Medulla oblongata (tissue), 1 donor: ENCODE measurements around the gene LIG1.

Experiments used
- DNase-seq: peaks from one replicate; pipeline ENCODE4 v3.0.0-alpha.2; 2015; ENCODE audit errors: extremely low spot score

Gene LIG1

DNA sequence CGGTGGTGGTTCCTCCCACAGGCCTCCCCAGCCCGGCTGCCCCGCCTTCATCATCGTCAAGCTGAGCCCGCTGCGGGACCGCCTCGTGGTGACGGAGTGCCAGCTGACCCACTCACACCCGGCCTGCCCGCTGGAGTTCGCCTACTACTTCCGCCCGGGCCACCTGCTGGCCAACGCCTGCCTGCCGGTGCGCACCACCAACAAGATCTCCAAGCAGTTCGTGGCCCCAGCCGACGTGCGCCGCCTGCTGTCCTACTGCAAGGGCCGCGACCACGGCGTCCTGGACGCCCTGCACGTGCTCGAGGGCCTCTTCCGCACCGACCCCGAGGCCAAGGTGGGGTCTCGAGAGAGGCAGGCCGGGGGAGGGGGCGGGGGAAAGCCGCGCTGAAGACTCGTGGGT, 12.3 kb upstream of the LIG1 start:
- DNase-seq: no peak

DNA sequence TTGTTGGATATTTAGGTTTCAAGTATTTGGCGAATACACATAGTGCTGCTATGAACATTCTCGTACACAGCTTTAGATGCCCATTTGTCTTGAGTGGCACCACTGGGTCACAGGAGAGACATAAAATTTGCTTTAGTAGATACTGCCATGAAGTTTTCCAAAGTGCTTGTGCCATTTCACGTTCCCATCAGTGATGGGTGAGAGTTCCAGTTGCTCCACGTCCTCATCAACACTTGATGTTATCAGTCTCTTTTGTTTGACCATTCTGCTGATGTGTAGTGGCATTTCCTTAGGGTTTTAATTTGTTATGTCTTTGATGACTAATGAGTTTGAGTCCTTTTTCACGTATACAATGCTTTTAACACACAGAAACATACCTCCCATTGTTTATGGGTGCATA, 11.4 kb upstream of the LIG1 start:
- no peak for DNase-seq

DNA sequence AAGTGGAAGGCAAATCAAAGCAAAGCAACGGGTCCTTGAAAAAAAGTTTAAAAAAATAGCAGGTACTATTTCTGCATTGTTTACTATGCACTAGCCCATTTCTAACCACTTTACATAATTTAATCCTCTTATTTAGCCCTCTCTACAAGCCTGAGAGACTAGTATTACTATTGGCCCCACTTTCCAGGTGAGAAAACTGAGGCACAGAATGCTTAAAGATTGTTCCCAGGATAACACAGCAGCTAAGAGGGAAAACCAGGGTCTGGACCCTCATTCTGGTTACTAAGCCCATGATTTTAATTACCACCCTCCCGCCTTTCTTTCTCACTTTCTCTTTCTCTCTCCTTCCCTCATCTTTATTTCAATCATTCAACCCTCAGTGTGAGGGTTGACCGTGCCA, 6.1 kb upstream of the LIG1 start:
- DNase-seq: no peak

DNA sequence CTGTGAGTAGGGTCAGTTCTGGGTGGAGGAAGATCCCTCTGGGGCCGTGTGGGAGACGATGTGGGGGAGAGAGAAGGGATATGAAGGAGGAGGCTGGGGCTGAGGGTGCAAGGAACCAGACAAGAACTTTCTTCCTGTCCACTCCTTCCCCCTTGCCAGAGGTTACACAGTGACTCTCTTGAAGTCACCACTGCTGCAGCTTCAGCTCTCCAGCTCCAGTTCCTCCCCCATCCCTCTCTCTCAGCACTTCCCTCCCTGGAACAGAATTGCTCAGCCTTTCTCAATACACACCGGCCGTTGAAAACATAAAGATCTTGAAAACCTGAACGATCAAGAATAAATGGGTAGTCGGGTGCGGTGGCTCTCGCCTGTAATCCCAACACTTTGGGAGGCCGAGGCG, 5.4 kb upstream of the LIG1 start:
- no peak for DNase-seq

DNA sequence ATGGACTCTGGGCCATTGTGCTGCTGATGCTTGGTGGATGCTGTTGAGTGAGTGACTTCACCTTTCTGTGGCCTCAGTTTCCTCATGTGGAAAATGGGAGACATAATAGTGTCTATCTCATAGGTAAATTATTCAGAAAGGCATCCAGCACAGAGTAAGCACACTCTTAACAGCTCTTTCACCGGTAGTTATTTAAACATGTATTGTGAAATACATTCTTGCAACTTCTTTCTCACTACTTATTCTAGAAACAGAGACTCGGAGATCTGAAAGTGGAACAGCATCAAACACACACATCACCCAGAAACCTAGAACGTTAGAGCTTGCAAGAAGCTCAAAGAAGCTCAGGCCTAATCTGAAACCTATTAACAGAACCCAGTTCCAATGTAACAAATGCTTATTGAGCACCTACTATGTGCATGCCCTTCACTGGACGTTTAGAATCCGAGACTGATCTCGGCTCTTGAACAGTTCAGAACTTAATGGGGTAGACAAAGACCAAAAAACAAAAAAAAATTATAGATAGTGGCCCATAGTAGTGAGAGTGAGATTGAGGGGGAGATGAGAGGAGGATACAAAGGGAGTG, 4.4 kb upstream of the LIG1 start:
- DNase-seq: no peak

DNA sequence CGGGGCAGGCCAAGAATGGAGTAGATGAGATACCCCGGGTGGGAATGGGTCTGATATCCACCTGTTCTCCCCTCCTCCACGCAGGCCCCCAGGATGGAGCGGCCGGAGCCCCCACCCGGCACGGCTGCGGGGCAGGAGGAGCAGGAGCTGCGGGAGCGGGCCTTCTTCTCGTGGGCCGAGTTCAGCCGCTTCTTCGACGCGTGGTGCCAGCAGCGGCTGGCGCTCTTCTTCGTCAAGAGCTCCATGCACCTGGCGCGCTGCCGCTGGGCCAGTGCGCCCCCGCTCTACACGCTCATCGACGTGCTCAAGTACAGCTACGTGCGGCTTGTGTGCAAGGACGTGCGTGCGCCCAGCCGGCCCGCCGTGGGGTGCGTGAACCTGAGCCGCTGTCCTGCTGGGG, 1.6 kb upstream of the LIG1 start:
- DNase-seq: no peak

DNA sequence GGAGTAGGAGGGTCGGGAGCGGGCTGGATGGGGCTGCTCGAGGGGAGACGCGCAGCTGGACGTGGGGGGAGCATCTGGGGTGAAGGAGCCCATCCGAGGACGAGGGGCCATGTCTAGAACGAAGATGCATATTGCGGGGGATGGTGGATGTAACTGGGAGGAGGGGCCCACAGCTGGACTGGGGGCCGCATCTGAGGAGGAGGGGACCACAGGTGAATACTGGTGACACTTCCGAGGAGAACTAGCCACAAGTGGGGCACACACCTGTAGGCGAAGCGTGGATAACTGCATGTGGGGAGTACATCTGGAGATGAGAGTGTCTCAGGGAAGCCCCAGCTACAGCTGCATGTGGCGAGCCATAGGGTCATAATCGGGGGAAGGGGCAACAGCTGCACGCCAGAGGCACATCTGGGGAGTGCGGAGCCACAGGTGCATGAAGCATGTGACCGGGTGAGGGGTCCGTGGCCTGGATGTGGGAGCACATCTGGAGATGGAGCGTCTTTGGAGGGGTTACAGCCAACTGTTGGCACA, 738 bp upstream of the LIG1 start:
- no peak for DNase-seq

DNA sequence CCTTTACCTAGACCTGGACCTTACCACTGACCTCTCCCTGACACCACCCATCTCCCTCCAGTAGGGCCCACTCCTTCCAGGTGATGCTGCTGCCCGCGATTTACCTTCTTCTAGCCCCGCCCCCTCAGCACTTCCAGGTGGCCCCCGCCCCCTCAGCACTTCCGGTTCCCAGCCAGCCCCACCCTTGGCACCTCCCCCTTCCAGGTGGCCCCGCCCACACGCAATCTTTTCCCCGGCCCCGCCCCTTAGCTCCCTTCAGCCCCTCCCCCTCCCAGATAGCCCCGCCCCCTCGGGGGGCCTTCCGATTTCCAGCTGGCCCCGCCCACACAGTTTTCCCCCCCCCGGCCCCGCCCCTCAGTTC, 586 bp downstream of the LIG1 start:
- DNase-seq: peak; percentile 30

DNA sequence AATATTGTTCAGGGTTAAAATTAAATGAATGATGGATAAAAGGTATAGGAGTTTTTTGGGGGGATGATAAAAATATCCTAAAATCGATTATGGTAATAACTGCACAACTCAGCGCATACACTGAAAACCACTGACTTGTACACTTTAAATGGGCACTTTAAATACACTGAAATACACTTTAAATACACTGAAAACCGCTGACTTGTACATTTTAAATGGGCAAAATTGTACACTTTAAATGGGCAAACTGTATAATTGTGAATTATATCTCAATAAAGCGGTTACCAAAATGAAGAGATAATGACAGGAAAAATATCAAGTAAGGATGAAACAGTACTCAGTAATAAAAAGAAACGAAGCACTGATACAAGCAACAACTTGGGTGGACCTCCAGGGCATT, 1.5 kb downstream of the LIG1 start:
- no peak for DNase-seq

DNA sequence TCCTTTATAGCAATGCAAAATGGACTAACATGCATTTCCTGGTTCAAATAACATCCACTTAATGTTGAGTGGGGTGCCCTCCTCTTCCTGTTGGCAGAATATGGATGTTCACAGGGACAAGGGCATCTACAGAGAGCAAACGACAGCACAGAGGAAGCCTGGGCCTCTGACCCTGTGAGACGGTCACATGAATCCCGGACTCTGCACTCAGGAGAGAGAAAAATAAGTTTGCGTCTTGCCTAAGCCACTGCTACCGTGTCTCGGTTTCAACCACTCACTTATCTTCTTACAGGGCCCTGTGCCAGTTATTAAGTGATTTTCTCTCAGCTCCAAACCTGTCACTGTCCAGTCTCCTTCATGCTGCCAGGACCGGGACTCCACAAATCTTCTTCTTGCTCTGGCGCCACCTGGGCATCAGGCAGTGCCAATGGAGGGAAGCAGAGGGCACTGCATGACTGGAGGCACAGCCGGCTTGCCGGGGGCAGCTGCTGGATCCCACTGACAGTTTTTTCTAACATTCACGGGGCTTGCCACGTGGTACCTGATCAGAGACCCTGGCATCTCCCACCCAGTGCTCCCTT, 11.8 kb downstream of the LIG1 start:
- no peak for DNase-seq

DNA sequence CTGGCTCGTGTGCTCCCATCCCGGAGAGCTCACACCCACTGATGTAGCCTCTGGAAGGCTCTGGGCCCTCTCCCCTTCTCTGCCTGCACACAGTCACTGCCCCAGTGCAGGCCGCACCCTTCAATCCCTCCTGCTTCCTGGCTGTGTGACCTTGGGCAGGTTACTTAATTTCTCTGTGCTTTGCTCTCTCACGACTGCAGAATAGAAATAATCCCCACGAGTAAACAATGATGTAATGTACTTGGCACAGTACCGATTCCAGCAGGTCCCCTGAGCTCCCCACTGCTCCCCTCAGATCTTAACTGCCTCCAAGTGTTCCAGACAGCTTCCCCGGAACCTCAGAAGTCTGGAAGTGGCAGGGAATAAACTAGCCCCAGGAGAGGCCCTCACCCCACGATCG, 16.1 kb downstream of the LIG1 start:
- DNase-seq: no peak

DNA sequence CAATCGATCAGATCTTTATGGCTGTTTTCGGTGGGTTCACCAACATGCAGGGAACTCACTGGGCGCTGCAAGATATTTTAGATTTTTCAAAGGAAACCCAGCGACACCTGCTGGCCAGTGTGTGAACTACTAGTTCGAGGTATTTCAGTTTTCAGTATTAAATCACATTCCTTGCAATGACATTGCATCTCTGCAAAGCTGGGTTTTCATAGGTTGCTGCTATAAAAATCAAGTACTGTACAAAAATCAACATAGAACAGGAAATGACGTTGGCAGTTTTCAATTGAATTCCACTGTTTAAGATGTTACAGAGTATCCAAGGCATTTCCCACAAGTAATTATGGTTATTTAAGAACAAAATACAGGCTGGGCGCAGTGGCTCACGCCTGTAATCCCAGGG, 17.6 kb downstream of the LIG1 start:
- DNase-seq: peak; percentile 80

DNA sequence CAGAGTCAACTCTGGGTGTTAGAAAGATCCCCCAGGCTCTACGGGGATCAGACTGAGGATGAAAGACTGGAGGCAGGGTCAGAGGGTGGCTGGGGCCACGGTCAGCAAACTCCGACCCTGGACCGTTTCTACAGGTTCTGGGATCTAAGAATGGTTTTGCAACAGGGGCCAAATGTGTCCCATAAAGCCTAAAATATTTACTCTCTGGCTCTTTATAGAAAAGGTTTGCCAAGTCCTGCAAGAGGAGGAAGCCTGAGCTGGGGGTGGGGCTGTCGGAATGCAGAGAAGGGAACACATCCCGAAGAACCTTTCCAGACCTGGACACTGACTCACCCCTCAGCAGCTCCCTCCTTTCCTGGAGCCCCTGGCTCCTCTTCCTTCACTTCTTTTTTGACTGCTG, 20.7 kb downstream of the LIG1 start:
- DNase-seq: no peak

DNA sequence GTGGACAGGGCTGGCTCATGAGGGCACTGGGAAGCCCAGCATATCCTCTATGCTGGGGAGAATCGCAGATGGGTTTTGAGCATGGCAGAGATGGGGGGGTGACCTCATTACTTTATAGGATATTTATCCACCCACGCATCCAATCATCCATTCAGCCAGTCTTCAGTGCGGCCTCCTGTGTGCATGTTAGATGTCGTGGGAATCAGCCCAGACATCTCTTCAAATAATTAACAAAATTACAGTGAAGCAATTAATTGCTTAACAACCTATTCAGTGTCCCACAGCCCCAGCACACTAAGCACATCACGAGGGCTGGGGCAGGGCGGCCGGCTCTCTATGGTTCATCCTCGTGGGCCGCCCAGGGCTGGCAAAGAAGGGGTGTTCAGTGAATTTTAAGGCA, 21.6 kb downstream of the LIG1 start:
- no peak for DNase-seq

DNA sequence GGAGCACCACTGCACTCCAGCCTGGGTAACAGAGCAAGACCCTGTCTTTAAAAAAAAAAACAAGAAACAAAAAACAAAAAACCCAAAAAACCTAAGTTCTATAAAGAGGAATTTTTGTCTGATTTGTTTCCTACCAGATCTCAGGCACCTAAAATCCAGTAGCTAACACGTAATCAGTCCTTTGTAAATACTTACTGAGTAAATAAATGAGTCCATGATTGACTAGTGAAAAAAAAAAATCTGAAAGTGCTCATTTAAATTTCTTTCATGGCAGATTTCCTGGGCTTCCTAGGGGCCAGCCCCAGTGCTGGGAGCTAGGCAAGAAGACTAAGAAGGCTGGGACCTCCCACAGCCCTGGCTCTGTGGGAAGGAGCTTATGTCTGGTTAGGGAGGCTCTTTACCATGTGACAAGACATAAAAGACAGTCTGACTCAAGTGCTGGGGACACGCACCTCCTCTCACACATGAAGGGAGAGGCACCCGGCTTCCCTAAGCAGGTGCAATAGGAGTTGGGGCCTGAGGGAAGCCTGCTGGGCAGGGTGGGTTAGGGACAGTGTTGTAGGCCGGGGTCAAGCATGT, 22.5 kb downstream of the LIG1 start:
- no peak for DNase-seq

DNA sequence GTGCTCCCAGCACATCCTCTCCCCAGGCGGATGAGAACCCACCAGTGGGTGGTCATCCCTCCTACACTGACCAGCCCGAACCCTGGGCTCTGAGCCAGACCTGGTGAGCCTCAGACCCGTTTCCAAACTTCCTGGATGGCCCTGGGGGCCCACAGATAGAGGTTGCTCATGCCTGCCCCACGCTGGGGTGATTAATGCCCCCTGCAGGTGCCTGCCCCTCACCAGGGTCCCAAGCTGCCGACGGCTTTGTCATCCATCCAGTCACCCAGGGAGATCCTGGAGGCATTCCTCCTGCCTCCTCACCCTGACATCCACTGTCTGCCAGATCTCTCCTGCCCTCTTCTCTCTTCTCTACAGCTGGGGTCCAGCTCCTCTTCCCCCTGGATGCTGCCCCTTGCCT, 31.1 kb downstream of the LIG1 start:
- DNase-seq: no peak

DNA sequence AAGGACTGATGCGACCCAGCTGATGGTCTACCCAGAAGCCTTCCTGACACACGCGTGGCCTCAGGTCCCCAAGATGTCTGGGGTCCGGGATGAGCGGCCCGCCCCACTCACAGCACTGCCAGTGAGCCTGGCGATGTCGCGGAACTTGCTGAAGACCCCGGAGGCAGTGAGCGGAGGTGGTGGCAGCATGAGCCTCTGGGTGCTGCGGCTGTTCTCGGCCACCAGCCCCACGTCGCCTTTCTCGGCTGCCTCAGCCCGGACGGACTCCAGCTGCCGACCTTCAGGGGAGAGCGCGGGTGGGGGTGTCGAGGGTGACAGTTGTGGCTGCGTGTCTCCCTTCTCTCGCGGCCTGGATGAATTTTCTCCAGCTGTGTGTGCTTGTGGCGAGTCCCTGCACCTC, 32.7 kb downstream of the LIG1 start:
- DNase-seq: no peak

DNA sequence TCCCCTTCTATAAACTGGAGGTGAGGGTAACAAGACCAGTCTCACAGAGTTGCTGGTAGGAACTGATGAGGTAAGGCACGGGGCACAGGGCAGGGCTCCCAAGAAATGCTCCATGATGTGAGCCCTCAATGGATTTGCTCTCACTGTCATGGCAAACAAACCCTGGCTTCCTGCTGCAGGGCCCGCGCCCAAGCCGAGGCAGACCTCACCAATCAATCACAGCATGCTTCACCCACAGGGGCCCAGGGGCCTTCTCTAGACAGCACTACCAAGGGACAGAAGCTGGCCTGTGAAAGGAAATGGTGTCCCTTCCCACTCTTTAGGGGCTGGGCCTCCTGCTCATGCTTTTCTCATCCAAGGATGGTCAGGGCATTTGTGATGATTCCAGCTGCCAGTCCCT, 33.6 kb downstream of the LIG1 start:
- no peak for DNase-seq

DNA sequence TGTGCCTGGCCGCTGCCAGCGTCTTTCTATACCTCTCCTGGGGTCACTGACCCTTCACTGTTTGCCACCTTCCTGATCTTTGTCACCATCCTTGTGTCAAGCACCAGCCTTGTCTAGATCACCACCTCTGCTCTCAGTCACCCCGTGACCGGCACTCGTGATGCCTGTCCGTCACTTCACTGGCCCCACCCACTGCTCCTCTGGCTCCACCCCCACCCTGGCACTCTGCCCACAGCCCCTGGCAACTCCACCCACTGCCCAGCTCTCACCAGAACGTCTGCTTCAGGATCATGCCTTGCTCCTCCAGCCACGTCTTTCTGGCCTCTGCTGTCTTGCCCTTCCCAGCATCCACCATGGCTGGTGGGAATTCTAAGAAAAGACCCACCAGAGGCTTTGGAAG, 34.7 kb downstream of the LIG1 start:
- DNase-seq: no peak

DNA sequence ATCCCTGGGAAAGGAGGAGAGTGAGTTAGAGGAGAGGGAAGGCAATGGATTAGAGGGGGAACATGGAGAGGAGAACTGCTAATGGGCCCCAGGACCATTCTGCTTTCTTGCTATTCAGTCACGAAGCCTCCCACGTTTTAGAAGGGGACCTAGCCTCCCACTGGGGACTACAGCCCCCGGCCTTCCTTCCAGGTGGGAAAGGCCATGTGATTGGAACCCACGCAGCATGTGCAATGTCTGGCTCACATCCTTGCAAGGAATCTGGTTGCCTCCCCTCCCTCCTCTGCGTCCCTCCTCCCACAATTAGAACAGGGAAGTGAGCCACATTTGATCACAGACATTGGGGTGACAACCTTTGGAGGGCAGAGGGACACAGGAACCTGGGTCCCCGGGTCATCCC, 37.0 kb downstream of the LIG1 start:
- DNase-seq: no peak

DNA sequence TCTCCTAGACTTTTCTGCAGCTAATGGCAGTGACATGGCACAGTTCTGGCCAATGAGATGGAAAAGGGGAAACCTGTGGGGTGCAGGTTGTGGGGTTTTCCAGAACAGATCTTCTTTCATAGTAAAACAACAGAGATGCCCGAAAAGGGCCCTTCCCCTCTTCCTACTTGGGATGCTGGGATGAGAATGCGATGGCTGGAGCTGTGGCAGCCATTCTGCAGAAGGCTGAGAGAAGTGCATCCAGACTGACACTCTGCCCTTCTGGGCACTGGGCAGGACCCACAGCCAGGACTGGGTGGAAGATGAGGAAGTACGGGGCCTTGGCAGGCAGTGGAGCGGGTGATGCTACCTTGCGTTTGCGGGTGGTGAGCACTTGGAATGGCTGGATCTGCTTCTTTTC, 42.6 kb downstream of the LIG1 start:
- DNase-seq: no peak

DNA sequence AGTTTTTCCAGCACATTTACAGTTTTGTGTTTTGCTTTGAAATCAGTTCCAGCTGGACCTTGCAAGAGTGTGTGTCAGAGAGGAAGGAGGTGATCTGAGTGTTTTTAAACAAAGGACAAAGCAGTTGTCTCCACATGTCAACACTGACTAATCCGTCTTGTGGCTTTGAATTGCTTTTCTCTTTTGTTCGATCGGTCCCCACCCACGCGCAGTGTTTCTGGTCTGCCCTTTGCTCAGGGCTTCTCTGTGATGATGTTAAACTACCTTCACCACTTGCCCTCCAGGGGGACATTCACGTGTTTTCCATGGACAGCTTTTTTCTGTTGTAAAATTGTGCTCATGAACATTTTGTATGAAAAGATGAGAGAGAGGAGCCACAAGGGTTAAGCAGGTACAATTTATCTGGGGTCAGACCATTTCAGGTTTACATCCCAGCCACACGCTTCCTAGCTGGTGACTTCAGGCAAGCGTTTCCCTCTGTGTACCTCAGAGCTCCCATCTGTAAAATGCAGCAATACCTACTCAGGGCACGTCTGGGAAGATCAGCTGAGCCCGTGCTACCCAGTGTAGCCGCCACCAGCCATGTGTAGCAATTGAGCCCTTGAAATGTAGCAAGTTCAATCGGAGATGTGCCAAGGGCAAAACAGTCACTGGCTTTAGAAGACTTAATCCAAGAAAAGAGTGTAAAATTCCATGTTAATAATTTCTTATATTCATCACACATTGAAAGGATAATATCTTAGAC, 46.1 kb downstream of the LIG1 start:
- peak; percentile 73 for DNase-seq

DNA sequence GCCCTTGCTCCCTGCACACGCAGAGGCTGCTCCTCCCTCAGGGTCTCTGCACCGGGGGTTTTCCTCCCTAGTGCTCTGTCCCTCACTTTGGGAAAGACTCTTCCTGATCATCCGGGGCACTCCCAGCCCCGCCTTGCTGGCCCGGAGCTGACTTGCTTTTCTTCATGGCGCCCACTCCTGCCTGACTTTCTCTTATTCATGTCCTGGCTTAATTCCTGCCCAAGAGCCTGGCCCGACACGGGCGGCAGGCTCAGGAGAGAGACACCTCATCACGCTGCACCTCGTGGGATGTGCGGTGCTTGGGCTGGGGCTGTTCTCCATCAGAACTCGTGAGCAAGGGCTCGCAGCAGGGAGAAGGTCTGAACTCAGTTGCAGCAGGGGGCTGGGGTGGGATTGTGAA, 47.7 kb downstream of the LIG1 start:
- no peak for DNase-seq
